LHCN-M2 (cell line): ENCODE measurements around the gene KLF11. TPM values are rescaled to one million over a fixed set of nuclear protein-coding genes. Genes with fewer than 3 reads are reported as not detected.

Experiments
- DNase-seq: peaks from one replicate; pipeline ENCODE4 v3.0.0-alpha.2; 2012; ENCODE audit warnings: low read depth
- polyA plus RNA-seq: library from polyadenylated mRNA; unstranded; fragments of >200 nt; gene quantifications from one replicate; pipeline ENCODE4 v1.2.1, GENCODE V29; 2012; ENCODE audit warnings: missing spikeins
- total RNA-seq: library from RNA; depleted of rRNA; stranded (reverse); fragments of >200 nt; gene quantifications from 2 replicates; pipeline ENCODE4 v1.2.3, GENCODE V29; 2014; rRNA removed

Gene KLF11
- 3.1 and 3.3 TPM in 2 replicates for total RNA-seq
- 3.7 TPM for polyA plus RNA-seq

- DNase-seq: peak; percentile 78
Measured at GRCh38 chr2:10043256-10043905, at the start of gene KLF11. Gene KLF11 (plus strand): TSS chr2:10043550. CDS start chr2:10043717, 167 bp downstream.

- no peak for DNase-seq
Measured at GRCh38 chr2:9994462-9994861, 48.9 kb upstream of the KLF11 start.

GRCh38 chr2:9995059-9995458 lies 48.3 kb upstream of the KLF11 start:
- no peak for DNase-seq

GRCh38 chr2:9996321-9996720 lies 47.0 kb upstream of the KLF11 start:
- DNase-seq: no peak

GRCh38 chr2:9997936-9998335 lies 45.4 kb upstream of the KLF11 start:
- DNase-seq: no peak

GRCh38 chr2:9998916-9999654 lies 44.3 kb upstream of the KLF11 start:
- no peak for DNase-seq

GRCh38 chr2:9999693-10000092 lies 43.7 kb upstream of the KLF11 start:
- no peak for DNase-seq

GRCh38 chr2:10000541-10000940 lies 42.8 kb upstream of the KLF11 start:
- no peak for DNase-seq

GRCh38 chr2:10001586-10001985 lies 41.8 kb upstream of the KLF11 start:
- DNase-seq: no peak

GRCh38 chr2:10002109-10002508 lies 41.2 kb upstream of the KLF11 start:
- no peak for DNase-seq

GRCh38 chr2:10002681-10003080 lies 40.7 kb upstream of the KLF11 start:
- DNase-seq: no peak

- DNase-seq: no peak
Measured at GRCh38 chr2:10003206-10004125, 39.9 kb upstream of the KLF11 start.

GRCh38 chr2:10004401-10004800 lies 38.9 kb upstream of the KLF11 start:
- no peak for DNase-seq

- no peak for DNase-seq
Measured at GRCh38 chr2:10004836-10005235, 38.5 kb upstream of the KLF11 start.

- DNase-seq: no peak
Measured at GRCh38 chr2:10005461-10006235, 37.7 kb upstream of the KLF11 start.

GRCh38 chr2:10006236-10007161 lies 36.9 kb upstream of the KLF11 start:
- no peak for DNase-seq

GRCh38 chr2:10007435-10007834 lies 35.9 kb upstream of the KLF11 start:
- DNase-seq: no peak

GRCh38 chr2:10007921-10008808 lies 35.2 kb upstream of the KLF11 start:
- peak; percentile 31 for DNase-seq

- no peak for DNase-seq
Measured at GRCh38 chr2:10008809-10009176, 34.6 kb upstream of the KLF11 start.
